Vagina (tissue), 2 donors: Measurements from ENCODE around the gene THUMPD1. TPM values are rescaled to one million over a fixed set of nuclear protein-coding genes. Genes with fewer than 3 reads are reported as not detected.

ENCODE experiments used
- DNase-seq, 2 donors: peaks; one replicate each; pipeline ENCODE4 v3.0.0-alpha.2; 2017; ENCODE audit errors: extremely low spot score in 2 of 2
- H3K27ac ChIP-seq: fragments of 200-600 bp; sonication (generic); one replicate; pipeline ENCODE4 v1.5.1; 2019
- H3K27me3 ChIP-seq: fragments of 200-600 bp; sonication (generic); one replicate; pipeline ENCODE4 v1.5.1; 2019
- H3K36me3 ChIP-seq, 2 donors: fragments of 200-600 bp; sonication (generic); one replicate each; pipeline ENCODE4 v1.5.1; 2017 to 2019
- H3K4me1 ChIP-seq: fragments of 200-600 bp; sonication (generic); one replicate; pipeline ENCODE4 v1.5.1; 2019
- H3K4me3 ChIP-seq, 2 donors: fragments of 200-600 bp; sonication (generic); 1 replicate in 1 of 2; 2 replicates in 1 of 2; pipeline ENCODE4 v1.5.1; 2016 to 2019
- H3K9me3 ChIP-seq: fragments of 200-600 bp; sonication (generic); one replicate; pipeline ENCODE4 v1.5.1; 2019
- CTCF ChIP-seq, 3 experiments: fragments of 450-650 bp in 2 of 3; fragments of 200-600 bp in 1 of 3; sonication (generic) in 1 of 3; IDR thresholded peaks; one replicate each; pipeline ENCODE4 v1.5.1; 2017 to 2019; ENCODE audit warnings: antibody characterized with exemption in 3 of 3, mild to moderate bottlenecking in 2 of 3, moderate library complexity in 2 of 3
- POLR2A ChIP-seq, 2 donors: fragments of 450-650 bp; IDR thresholded peaks; one replicate each; pipeline ENCODE4 v1.6.1; 2017; ENCODE audit warnings: antibody characterized with exemption in 2 of 2, mild to moderate bottlenecking in 2 of 2, moderate library complexity in 2 of 2
- POLR2AphosphoS5 ChIP-seq, 2 donors: sonication (generic); formaldehyde crosslinking; IDR thresholded peaks; one replicate each; pipeline ENCODE4 v1.9.0; 2017; ENCODE audit warnings: antibody characterized with exemption in 2 of 2, mild to moderate bottlenecking in 2 of 2, low read depth in 1 of 2; ENCODE audit not compliant: insufficient read depth in 1 of 2
- intact Hi-C: fragments of 100-400 bp; cut with DNase I; formaldehyde crosslinking; loops from one replicate; pipeline ENCODE4 v1.15.1; 2023
- total RNA-seq: library from RNA; depleted of rRNA; stranded (reverse); fragments of >200 nt; gene quantifications from one replicate; pipeline ENCODE4 v1.2.3, GENCODE V29; 2016

THUMPD1 gene, protein sequence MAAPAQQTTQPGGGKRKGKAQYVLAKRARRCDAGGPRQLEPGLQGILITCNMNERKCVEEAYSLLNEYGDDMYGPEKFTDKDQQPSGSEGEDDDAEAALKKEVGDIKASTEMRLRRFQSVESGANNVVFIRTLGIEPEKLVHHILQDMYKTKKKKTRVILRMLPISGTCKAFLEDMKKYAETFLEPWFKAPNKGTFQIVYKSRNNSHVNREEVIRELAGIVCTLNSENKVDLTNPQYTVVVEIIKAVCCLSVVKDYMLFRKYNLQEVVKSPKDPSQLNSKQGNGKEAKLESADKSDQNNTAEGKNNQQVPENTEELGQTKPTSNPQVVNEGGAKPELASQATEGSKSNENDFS
- total RNA-seq: 60.9 TPM

DNA sequence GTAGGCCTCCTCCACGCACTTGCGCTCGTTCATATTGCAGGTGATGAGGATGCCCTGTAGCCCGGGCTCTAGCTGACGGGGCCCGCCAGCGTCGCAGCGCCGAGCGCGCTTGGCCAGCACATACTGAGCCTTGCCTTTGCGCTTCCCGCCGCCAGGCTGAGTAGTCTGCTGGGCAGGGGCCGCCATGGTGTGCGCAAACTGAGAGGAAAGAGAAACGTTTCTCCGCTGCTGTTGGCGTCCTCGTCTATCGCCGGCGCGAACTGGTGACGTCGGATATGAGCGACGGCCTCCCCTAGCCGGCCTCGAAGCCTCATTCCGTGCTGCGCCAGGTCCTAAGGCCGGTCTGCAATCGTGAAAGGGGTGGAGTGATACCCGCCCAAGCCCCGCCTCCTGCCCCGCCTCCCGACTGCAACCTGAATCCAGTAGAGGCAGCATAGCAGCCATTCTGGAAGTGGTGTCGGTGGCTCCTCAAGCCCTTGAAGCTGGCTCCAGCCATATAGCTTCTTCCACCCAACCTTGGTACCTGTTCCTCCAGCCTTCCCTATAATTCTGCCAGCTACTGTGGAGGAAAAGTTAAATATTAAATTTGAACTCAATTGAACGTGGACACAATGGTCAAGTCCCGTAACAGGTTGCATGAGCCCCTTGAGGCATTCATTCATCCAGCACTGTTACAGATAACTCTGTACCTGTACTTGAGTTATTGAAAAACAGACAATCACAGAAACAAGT is at the start of gene THUMPD1:
Gene THUMPD1, minus strand, starts transcription at position 265 of the 732 bp plus-strand sequence. Its CDS starts 79 bp downstream, at position 186.
- peak in 1 of 2 donors; percentile 96 for DNase-seq
- Histone ChIP-seq H3K4me3 (peak within 1 kb of the TSS; percentile 83 to 99), H3K4me1 (peaks cover 30% of the 10 kb centered on the region), H3K27me3 (no peaks in the 10 kb centered on the region), H3K36me3 (peaks cover 0 to 21% of the 10 kb centered on the region in 2 donors), H3K27ac (peak within 1 kb of the TSS; percentile 99), H3K9me3 (no peaks in the 10 kb centered on the region)
- TF ChIP-seq POLR2AphosphoS5 (IDR thresholded peaks at IDR 0.05; ENCODE audit: insufficient read depth in 1 of 2, low read depth in 1 of 2): peak; percentile 71 to 96
- TF ChIP-seq POLR2A (IDR thresholded peaks at IDR 0.05): peak in 1 of 2 donors; percentile 68
- TF ChIP-seq CTCF (IDR thresholded peaks at IDR 0.05): peak in 1 of 3 experiments; percentile 7
- intact Hi-C loops: no loop called here

DNA sequence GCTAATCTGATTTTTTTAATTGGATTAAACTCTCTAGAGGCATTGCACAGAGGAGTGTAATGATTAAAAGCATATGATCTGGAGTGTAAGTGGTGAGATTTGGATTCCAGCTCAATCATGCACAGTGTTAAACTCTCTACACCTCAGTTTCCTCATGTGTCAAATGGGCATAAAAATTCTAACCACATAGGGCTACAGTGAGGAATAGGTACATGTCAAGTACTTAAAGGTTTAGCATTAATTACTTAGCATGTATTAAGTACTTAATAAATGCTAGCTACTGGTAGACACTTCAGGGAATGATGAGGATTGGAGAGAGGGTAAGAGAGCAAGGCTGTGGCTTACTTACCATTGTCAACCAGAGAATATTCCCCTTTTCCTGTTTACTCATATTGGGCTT is 47.5 kb upstream of the THUMPD1 start:
- H3K27me3 ChIP-seq: no peaks in the 10 kb centered on the region
- H3K27ac ChIP-seq: no peak overlapping the region
- TF ChIP-seq POLR2A (IDR thresholded peaks at IDR 0.05): no peak
- TF ChIP-seq POLR2AphosphoS5 (IDR thresholded peaks at IDR 0.05; ENCODE audit: insufficient read depth in 1 of 2, low read depth in 1 of 2): no peak
- TF ChIP-seq CTCF (IDR thresholded peaks at IDR 0.05): no peak
- H3K4me3 ChIP-seq: no peak overlapping the region
- no peaks in the 10 kb centered on the region for H3K9me3 ChIP-seq
- DNase-seq: no peak
- H3K36me3 ChIP-seq: no peaks in the 10 kb centered on the region
- no peaks in the 10 kb centered on the region for H3K4me1 ChIP-seq
- intact Hi-C loops: no loop called here

- Histone ChIP-seq H3K27ac (no peak overlapping the region), H3K4me3 (no peak overlapping the region)
Measured at GRCh38 chr16:20784204-20784603, 42.6 kb upstream of the THUMPD1 start.

GRCh38 chr16:20782470-20782869 is 40.9 kb upstream of the THUMPD1 start:
- no peak overlapping the region for H3K27ac ChIP-seq
- TF ChIP-seq POLR2A (IDR thresholded peaks at IDR 0.05): no peak
- TF ChIP-seq CTCF (IDR thresholded peaks at IDR 0.05): no peak
- no peak for TF ChIP-seq POLR2AphosphoS5 (IDR thresholded peaks at IDR 0.05; ENCODE audit: insufficient read depth in 1 of 2, low read depth in 1 of 2)
- intact Hi-C loops: no loop called here
- no peaks in the 10 kb centered on the region for H3K27me3 ChIP-seq
- no peaks in the 10 kb centered on the region for H3K4me1 ChIP-seq
- no peaks in the 10 kb centered on the region for H3K9me3 ChIP-seq
- H3K4me3 ChIP-seq: no peak overlapping the region
- no peak for DNase-seq
- no peaks in the 10 kb centered on the region for H3K36me3 ChIP-seq

More at GRCh38 chr16:20784204-20784603, 42.6 kb upstream of the THUMPD1 start:
- Histone ChIP-seq H3K27me3 (no peaks in the 10 kb centered on the region), H3K36me3 (no peaks in the 10 kb centered on the region), H3K9me3 (no peaks in the 10 kb centered on the region), H3K4me1 (no peaks in the 10 kb centered on the region)
- intact Hi-C loops: no loop called here
- DNase-seq: no peak
- TF ChIP-seq POLR2A (IDR thresholded peaks at IDR 0.05) (no peak), CTCF (IDR thresholded peaks at IDR 0.05) (no peak), POLR2AphosphoS5 (IDR thresholded peaks at IDR 0.05; ENCODE audit: insufficient read depth in 1 of 2, low read depth in 1 of 2) (no peak)
